Heart left ventricle (tissue), 13 donors: ENCODE data around the gene HHIPL1.

Experiments
- POLR2A ChIP-seq, 2 donors: fragments of 450-650 bp; IDR thresholded peaks; one replicate each; pipeline ENCODE4 v1.6.1; 2017; ENCODE audit warnings: antibody characterized with exemption in 2 of 2, mild to moderate bottlenecking in 2 of 2, moderate library complexity in 2 of 2
- TF ChIP-seq, protein P1 (sequence below), 12 donors: fragments of 200-600 bp; sonication (generic) in 4 of 12; IDR thresholded peaks; one replicate each; pipeline versions ENCODE4 v1.5.0 to v1.8.0; 2018 to 2022; ENCODE audit warnings: antibody characterized with exemption in 12 of 12, mild to moderate bottlenecking in 5 of 12
- donor health status: ischemic (EF 13 %, LVEDD 7.1; RV severe dilation, severe dysfunction).
- donor health status: DM: no; HTN: yes; CAD: no.
- donor health status: DM: no; HTN: no; CAD: no.
- donor health status: ischemic (EF 25% LVEDD 6.9; RV normal size, moderate dysfunction).
- donor health status: ischemic (EF 25% LVEDD 5.7; RV mildly dilated, moderate dysfunction).
- donor health status: ischemic (EF 35%, LVEDD 5.7; RV mildly dilated, moderate dysfunction).
- donor health status: nonischemic (EF 11% LVEDD 7.7; RV severe dilation, severe dysfunction).
- donor health status: DM: yes; HTN: yes; CAD: no.
- donor health status: PGD.
- donor health status: ischemic (EF 29% LVEDD 5.4; RV normal size, mild dysfunction).
- donor health status: nonischemic (EF 23%, LVEDD 6.1; RV moderate dilation, normal function).

DNA sequence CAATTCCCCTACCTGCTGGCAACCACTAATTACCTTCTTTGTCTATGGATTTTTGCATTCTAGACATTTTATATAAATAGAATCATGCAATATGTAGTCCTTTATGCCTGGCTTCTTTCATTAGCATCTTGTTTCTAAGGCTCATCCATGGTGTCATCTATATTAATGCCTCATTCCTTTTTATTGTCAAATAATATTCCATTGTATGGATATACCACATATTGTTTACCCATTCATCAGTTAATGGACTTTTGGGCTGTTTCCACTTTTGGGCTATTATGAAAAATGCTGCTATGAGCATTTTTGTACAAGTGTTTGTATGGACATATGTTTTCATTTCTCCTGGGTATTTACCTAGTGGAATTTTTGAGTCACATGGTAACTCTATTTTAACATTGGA, 57.2 kb downstream of the HHIPL1 start:
- TF ChIP-seq, protein P1, sequence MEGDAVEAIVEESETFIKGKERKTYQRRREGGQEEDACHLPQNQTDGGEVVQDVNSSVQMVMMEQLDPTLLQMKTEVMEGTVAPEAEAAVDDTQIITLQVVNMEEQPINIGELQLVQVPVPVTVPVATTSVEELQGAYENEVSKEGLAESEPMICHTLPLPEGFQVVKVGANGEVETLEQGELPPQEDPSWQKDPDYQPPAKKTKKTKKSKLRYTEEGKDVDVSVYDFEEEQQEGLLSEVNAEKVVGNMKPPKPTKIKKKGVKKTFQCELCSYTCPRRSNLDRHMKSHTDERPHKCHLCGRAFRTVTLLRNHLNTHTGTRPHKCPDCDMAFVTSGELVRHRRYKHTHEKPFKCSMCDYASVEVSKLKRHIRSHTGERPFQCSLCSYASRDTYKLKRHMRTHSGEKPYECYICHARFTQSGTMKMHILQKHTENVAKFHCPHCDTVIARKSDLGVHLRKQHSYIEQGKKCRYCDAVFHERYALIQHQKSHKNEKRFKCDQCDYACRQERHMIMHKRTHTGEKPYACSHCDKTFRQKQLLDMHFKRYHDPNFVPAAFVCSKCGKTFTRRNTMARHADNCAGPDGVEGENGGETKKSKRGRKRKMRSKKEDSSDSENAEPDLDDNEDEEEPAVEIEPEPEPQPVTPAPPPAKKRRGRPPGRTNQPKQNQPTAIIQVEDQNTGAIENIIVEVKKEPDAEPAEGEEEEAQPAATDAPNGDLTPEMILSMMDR (IDR thresholded peaks at IDR 0.05): no peak
- no peak for TF ChIP-seq POLR2A (IDR thresholded peaks at IDR 0.05)
